ENCODE data around the gene RNF150.

GRCh38 chr4:140888054-140888453, 245.2 kb downstream of the RNF150 start:
- TF ChIP-seq POLR2A (IDR thresholded peaks at IDR 0.05) (no peak), POLR2AphosphoS5 (IDR thresholded peaks at IDR 0.05; ENCODE audit: insufficient read depth in 1 of 2, low read depth in 1 of 2) (no peak)
- TF ChIP-seq, protein P1, sequence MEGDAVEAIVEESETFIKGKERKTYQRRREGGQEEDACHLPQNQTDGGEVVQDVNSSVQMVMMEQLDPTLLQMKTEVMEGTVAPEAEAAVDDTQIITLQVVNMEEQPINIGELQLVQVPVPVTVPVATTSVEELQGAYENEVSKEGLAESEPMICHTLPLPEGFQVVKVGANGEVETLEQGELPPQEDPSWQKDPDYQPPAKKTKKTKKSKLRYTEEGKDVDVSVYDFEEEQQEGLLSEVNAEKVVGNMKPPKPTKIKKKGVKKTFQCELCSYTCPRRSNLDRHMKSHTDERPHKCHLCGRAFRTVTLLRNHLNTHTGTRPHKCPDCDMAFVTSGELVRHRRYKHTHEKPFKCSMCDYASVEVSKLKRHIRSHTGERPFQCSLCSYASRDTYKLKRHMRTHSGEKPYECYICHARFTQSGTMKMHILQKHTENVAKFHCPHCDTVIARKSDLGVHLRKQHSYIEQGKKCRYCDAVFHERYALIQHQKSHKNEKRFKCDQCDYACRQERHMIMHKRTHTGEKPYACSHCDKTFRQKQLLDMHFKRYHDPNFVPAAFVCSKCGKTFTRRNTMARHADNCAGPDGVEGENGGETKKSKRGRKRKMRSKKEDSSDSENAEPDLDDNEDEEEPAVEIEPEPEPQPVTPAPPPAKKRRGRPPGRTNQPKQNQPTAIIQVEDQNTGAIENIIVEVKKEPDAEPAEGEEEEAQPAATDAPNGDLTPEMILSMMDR (IDR thresholded peaks at IDR 0.05), result no peak

All from vagina (tissue), 2 donors.